GM13977 (cell line): ENCODE data around the gene GPR132.

Source experiments
- DNase-seq: peaks from one replicate; pipeline ENCODE4 v3.0.0; 2012; ENCODE audit warnings: low spot score
- CTCF ChIP-seq: IDR thresholded peaks from 2 replicates; pipeline ENCODE4 v1.5.1; 2012; ENCODE audit warnings: mild to moderate bottlenecking, control low read depth; ENCODE audit not compliant: insufficient read depth; ENCODE audit errors: extremely low read depth, missing control alignments
- in situ Hi-C: fragments of 300-500 bp; cut with MboI; formaldehyde crosslinking; loops from one replicate; pipeline ENCODE4 v1.12.0; 2022; ENCODE audit warnings: low sequenced_read_pairs, low pct_unique_long_range_greater_than_20kb, mixed read lengths, inconsistent platforms; ENCODE audit not compliant: unreplicated experiment

GPR132 gene

GRCh38 chr14:105013150-105013785, 52.0 kb downstream of the GPR132 start:
- in situ Hi-C loops, result no loop called here
- TF ChIP-seq CTCF, result no peak
- DNase-seq, result no peak

- in situ Hi-C loops, result no loop called here
- TF ChIP-seq CTCF, result peak; percentile 16
- no peak for DNase-seq
Observed at GRCh38 chr14:105012171-105012985, 52.9 kb downstream of the GPR132 start.

- no peak for DNase-seq
- in situ Hi-C loops, result no loop called here
- no peak for TF ChIP-seq CTCF
Observed at GRCh38 chr14:105011312-105011990, 53.8 kb downstream of the GPR132 start.

GRCh38 chr14:105010891-105011291, 54.3 kb downstream of the GPR132 start:
- TF ChIP-seq CTCF, result no peak
- in situ Hi-C loops, result no loop called here
- no peak for DNase-seq

- in situ Hi-C loops, result no loop called here
- DNase-seq, result no peak
- no peak for TF ChIP-seq CTCF
Observed at GRCh38 chr14:105010106-105010505, 55.1 kb downstream of the GPR132 start.

- in situ Hi-C loops, result no loop called here
- DNase-seq, result no peak
- no peak for TF ChIP-seq CTCF
Observed at GRCh38 chr14:105007593-105008264, 57.5 kb downstream of the GPR132 start.
